Glutamatergic neuron (in vitro differentiated cells): ENCODE data around the gene SVOP. TPM values are rescaled to one million over a fixed set of nuclear protein-coding genes. Genes with fewer than 3 reads are reported as not detected.

ENCODE experiments used
- DNase-seq: peaks from one replicate; pipeline ENCODE4 v3.0.0; 2022
- H3K27ac Mint-ChIP-seq: one replicate; pipeline ENCODE4 v1.8.0; 2020; ENCODE audit warnings: mild to moderate bottlenecking, mixed read lengths, inconsistent platforms; ENCODE audit not compliant: unreplicated experiment
- H3K27me3 Mint-ChIP-seq: one replicate; pipeline ENCODE4 v1.8.0; 2020; ENCODE audit warnings: mild to moderate bottlenecking, moderate library complexity, mixed read lengths, inconsistent platforms; ENCODE audit not compliant: unreplicated experiment
- H3K36me3 Mint-ChIP-seq: one replicate; pipeline ENCODE4 v1.8.0; 2020; ENCODE audit warnings: mild to moderate bottlenecking, mixed read lengths, inconsistent platforms; ENCODE audit not compliant: unreplicated experiment
- H3K4me1 Mint-ChIP-seq: one replicate; pipeline ENCODE4 v1.8.0; 2020; ENCODE audit warnings: mild to moderate bottlenecking, low read depth, mixed read lengths, inconsistent platforms; ENCODE audit not compliant: unreplicated experiment
- H3K4me3 Mint-ChIP-seq: one replicate; pipeline ENCODE4 v1.8.0; 2020; ENCODE audit warnings: mild to moderate bottlenecking, mixed read lengths, inconsistent platforms; ENCODE audit not compliant: unreplicated experiment
- H3K9me3 Mint-ChIP-seq: one replicate; pipeline ENCODE4 v1.8.0; 2020; ENCODE audit warnings: mild to moderate bottlenecking, moderate library complexity, mixed read lengths, inconsistent platforms; ENCODE audit not compliant: unreplicated experiment
- CTCF ChIP-seq: fragments of 200-600 bp; sonication (generic); IDR thresholded peaks from one replicate; pipeline ENCODE4 v1.5.0; 2021; ENCODE audit not compliant: partially characterized antibody, unreplicated experiment
- total RNA-seq: library from RNA; stranded (reverse); fragmentation: NEBNext Ultra II Directional; extraction: Animal tissue kit (Norgen Biotek cat#: 25700); gene quantifications from one replicate; pipeline ENCODE4 v1.2.1, GENCODE V29; 2021; ENCODE audit not compliant: unreplicated experiment

SVOP gene
- total RNA-seq, 1 donor from 2014 or later: 79.3 TPM

- Mint-ChIP-seq H3K27ac (no peak overlapping the region), H3K4me3 (no peak overlapping the region), H3K4me1 (peaks cover 2% of the 10 kb centered on the region), H3K27me3 (no peaks in the 10 kb centered on the region), H3K36me3 (no peaks in the 10 kb centered on the region), H3K9me3 (no peaks in the 10 kb centered on the region)
- no peak for TF ChIP-seq CTCF
- no peak for DNase-seq
Observed at GRCh38 chr12:108965886-108966285, 55.0 kb downstream of the SVOP start.

- no peak overlapping the region for H3K4me3 Mint-ChIP-seq
- no peaks in the 10 kb centered on the region for H3K27me3 Mint-ChIP-seq
- no peaks in the 10 kb centered on the region for H3K36me3 Mint-ChIP-seq
- no peak overlapping the region for H3K27ac Mint-ChIP-seq
- H3K4me1 Mint-ChIP-seq: peaks cover 2% of the 10 kb centered on the region
- no peaks in the 10 kb centered on the region for H3K9me3 Mint-ChIP-seq
- no peak for DNase-seq
- TF ChIP-seq CTCF: no peak
Observed at GRCh38 chr12:108964371-108965352, 56.2 kb downstream of the SVOP start.

GRCh38 chr12:108962256-108962655 lies 58.6 kb downstream of the SVOP start:
- TF ChIP-seq CTCF: no peak
- peaks cover 4% of the 10 kb centered on the region for H3K9me3 Mint-ChIP-seq
- H3K4me3 Mint-ChIP-seq: no peak overlapping the region
- no peaks in the 10 kb centered on the region for H3K27me3 Mint-ChIP-seq
- no peaks in the 10 kb centered on the region for H3K36me3 Mint-ChIP-seq
- no peak overlapping the region for H3K27ac Mint-ChIP-seq
- DNase-seq: no peak
- H3K4me1 Mint-ChIP-seq: peaks cover 2% of the 10 kb centered on the region

- H3K27me3 Mint-ChIP-seq: no peaks in the 10 kb centered on the region
- H3K9me3 Mint-ChIP-seq: peaks cover 4% of the 10 kb centered on the region
- no peak overlapping the region for H3K27ac Mint-ChIP-seq
- DNase-seq: no peak
- no peak for TF ChIP-seq CTCF
- peaks cover 2% of the 10 kb centered on the region for H3K4me1 Mint-ChIP-seq
- H3K36me3 Mint-ChIP-seq: peaks cover 9% of the 10 kb centered on the region
- no peak overlapping the region for H3K4me3 Mint-ChIP-seq
Observed at GRCh38 chr12:108959748-108960655, 60.9 kb downstream of the SVOP start.
